Fibroblast of lung (primary cell): ENCODE measurements around the gene CCDC34. TPM values are rescaled to one million over a fixed set of nuclear protein-coding genes. Genes with fewer than 3 reads are reported as not detected.

Experiments
- DNase-seq, 2 donors: peaks; one replicate each; pipeline versions ENCODE4 v3.0.0 to v3.0.0-alpha.2; 2010; ENCODE audit warnings: low read depth in 2 of 2
- H2AFZ ChIP-seq: 2 replicates; pipeline ENCODE4 v1.5.1; 2012; ENCODE audit warnings: low read length, control low read depth, inconsistent platforms
- H3K27ac ChIP-seq: 2 replicates; pipeline ENCODE4 v1.5.1; 2011; ENCODE audit warnings: low read length, control low read depth; ENCODE audit not compliant: insufficient read depth
- H3K27me3 ChIP-seq: 2 replicates; pipeline ENCODE4 v1.5.1; 2011; ENCODE audit warnings: mild to moderate bottlenecking, low read length; ENCODE audit not compliant: control insufficient read depth, insufficient read depth
- H3K36me3 ChIP-seq: 2 replicates; pipeline ENCODE4 v1.5.1; 2011; ENCODE audit warnings: low read length; ENCODE audit not compliant: control insufficient read depth, insufficient read depth
- H3K4me1 ChIP-seq: 2 replicates; pipeline ENCODE4 v1.5.1; 2011; ENCODE audit warnings: low read length; ENCODE audit not compliant: control insufficient read depth, insufficient read depth; ENCODE audit errors: extremely low read depth
- H3K4me2 ChIP-seq: 2 replicates; pipeline ENCODE4 v1.5.1; 2011; ENCODE audit warnings: low read length, control low read depth; ENCODE audit not compliant: insufficient read depth; ENCODE audit errors: extremely low read depth
- H3K4me3 ChIP-seq, 4 experiments: fragments of 200-600 bp in 1 of 4; sonication (generic) in 1 of 4; replicated peaks in 1 of 4; 2 replicates each; pipeline ENCODE4 v1.5.1; 2011 to 2016; ENCODE audit warnings: low read length in 4 of 4, low read depth in 3 of 4, mild to moderate bottlenecking in 3 of 4, control low read depth in 2 of 4, inconsistent platforms in 1 of 4, mixed read lengths in 1 of 4; ENCODE audit not compliant: insufficient read depth in 1 of 4; ENCODE audit errors: control extremely low read depth in 1 of 4
- H3K79me2 ChIP-seq: 2 replicates; pipeline ENCODE4 v1.5.1; 2012; ENCODE audit warnings: mild to moderate bottlenecking, low read length, inconsistent platforms; ENCODE audit not compliant: control insufficient read depth, insufficient read depth
- H3K9ac ChIP-seq: 2 replicates; pipeline ENCODE4 v1.5.1; 2011; ENCODE audit warnings: mild to moderate bottlenecking, low read length, control low read depth; ENCODE audit not compliant: insufficient read depth
- H3K9me3 ChIP-seq: 2 replicates; pipeline ENCODE4 v1.5.1; 2012; ENCODE audit warnings: low read depth, low read length; ENCODE audit not compliant: control insufficient read depth, insufficient read depth
- H4K20me1 ChIP-seq: 2 replicates; pipeline ENCODE4 v1.5.1; 2011; ENCODE audit warnings: low read length; ENCODE audit not compliant: control insufficient read depth, insufficient read depth; ENCODE audit errors: extremely low read depth
- EZH2 ChIP-seq: IDR thresholded peaks from 2 replicates; pipeline ENCODE4 v1.5.1; 2012; ENCODE audit warnings: low read length, control low read depth, mild to moderate bottlenecking; ENCODE audit errors: missing control alignments
- polyA plus RNA-seq, 2 donors: library from polyadenylated mRNA; depleted of rRNA in 1 of 2; stranded (reverse) in 1 of 2; unstranded in 1 of 2; fragments of >200 nt; gene quantifications; 2 replicates each; pipeline ENCODE4 v1.2.1, GENCODE V29; 2011 to 2012; ENCODE audit warnings: missing spikeins in 1 of 2
- total RNA-seq: library from RNA; depleted of rRNA; stranded (reverse); fragments of >200 nt; gene quantifications from 2 replicates; pipeline ENCODE4 v1.2.1, GENCODE V29; 2014
- TF ChIP-seq, protein P1 (sequence below), 2 donors: IDR thresholded peaks in 1 of 2; conservative IDR thresholded peaks in 1 of 2; 1 replicate in 1 of 2; 2 replicates in 1 of 2; pipeline ENCODE4 v1.5.1; 2011 to 2012; ENCODE audit warnings: low read length in 2 of 2, control low read depth in 1 of 2, inconsistent platforms in 1 of 2, low read depth in 1 of 2, mild to moderate bottlenecking in 1 of 2

The CCDC34 gene
- total and polyA plus RNA-seq, 2 donors (not counting 1 experiment from before 2014, with no cell fraction given), result 3.8 to 4.6 TPM

GRCh38 chr11:27375370-27375769 lies 12.4 kb upstream of the CCDC34 start:
- Histone ChIP-seq H4K20me1 (no peaks in the 10 kb centered on the region), H3K36me3 (no peaks in the 10 kb centered on the region), H3K4me1 (peaks cover 2% of the 10 kb centered on the region), H3K9me3 (no peaks in the 10 kb centered on the region), H3K27ac (no peak overlapping the region), H3K9ac (no peak overlapping the region), H3K27me3 (no peaks in the 10 kb centered on the region), H3K4me3 (no peak overlapping the region), H3K4me2 (no peak overlapping the region), H3K79me2 (no peaks in the 10 kb centered on the region), H2AFZ (no peak overlapping the region)
- TF ChIP-seq, protein P1, sequence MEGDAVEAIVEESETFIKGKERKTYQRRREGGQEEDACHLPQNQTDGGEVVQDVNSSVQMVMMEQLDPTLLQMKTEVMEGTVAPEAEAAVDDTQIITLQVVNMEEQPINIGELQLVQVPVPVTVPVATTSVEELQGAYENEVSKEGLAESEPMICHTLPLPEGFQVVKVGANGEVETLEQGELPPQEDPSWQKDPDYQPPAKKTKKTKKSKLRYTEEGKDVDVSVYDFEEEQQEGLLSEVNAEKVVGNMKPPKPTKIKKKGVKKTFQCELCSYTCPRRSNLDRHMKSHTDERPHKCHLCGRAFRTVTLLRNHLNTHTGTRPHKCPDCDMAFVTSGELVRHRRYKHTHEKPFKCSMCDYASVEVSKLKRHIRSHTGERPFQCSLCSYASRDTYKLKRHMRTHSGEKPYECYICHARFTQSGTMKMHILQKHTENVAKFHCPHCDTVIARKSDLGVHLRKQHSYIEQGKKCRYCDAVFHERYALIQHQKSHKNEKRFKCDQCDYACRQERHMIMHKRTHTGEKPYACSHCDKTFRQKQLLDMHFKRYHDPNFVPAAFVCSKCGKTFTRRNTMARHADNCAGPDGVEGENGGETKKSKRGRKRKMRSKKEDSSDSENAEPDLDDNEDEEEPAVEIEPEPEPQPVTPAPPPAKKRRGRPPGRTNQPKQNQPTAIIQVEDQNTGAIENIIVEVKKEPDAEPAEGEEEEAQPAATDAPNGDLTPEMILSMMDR (conservative IDR thresholded peaks at IDR 0.05 in 1 of 2, IDR thresholded peaks at IDR 0.05 in 1 of 2; ENCODE audit: low read depth in 1 of 2, low read length in 2 of 2), result no peak
- TF ChIP-seq EZH2, result no peak
- DNase-seq, result no peak

DNA sequence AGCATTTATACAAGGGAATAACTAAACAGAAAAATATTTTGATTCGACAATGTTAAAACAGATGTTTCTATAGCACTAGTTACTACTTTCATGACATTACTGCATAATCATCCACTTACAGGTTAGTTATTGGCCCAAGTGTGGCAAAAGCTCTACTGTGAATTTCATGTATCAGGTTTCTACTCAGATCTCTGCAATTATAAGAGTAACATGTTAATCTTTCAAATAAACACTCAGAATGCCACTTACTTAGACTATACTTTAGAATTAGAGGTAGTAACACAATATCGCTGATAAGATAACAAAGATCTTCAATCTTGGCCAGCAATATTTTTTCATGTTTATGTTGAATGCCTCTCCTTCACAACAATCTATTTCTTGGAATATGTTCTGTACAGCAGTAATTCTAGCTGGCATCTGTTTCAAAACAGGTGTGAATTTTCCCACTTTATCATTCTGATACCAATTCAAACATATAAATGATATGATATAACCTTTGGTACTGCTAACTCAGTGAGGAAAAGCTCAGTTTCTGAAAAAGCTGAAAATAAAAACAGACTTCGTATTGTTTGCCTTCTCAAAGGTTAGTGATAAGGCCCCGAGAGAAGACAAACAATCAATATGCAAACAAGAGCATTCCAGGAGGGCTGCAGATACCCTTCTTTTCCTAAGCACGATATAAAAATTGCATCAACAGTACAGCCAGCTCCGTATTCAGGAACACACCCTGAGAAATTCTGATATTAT lies 11.0 kb upstream of the CCDC34 start:
- H3K4me2 ChIP-seq, result no peak overlapping the region
- H3K36me3 ChIP-seq, result no peaks in the 10 kb centered on the region
- no peak overlapping the region for H3K4me3 ChIP-seq
- no peaks in the 10 kb centered on the region for H3K27me3 ChIP-seq
- no peak overlapping the region for H2AFZ ChIP-seq
- peaks cover 8% of the 10 kb centered on the region for H3K4me1 ChIP-seq
- no peak for TF ChIP-seq EZH2
- TF ChIP-seq, protein P1 (conservative IDR thresholded peaks at IDR 0.05 in 1 of 2, IDR thresholded peaks at IDR 0.05 in 1 of 2; ENCODE audit: low read depth in 1 of 2, low read length in 2 of 2), result no peak
- no peak overlapping the region for H3K9ac ChIP-seq
- H3K27ac ChIP-seq, result no peak overlapping the region
- H3K9me3 ChIP-seq, result no peaks in the 10 kb centered on the region
- H4K20me1 ChIP-seq, result no peaks in the 10 kb centered on the region
- H3K79me2 ChIP-seq, result no peaks in the 10 kb centered on the region
- no peak for DNase-seq

- no peak for TF ChIP-seq EZH2
- TF ChIP-seq, protein P1 (conservative IDR thresholded peaks at IDR 0.05 in 1 of 2, IDR thresholded peaks at IDR 0.05 in 1 of 2; ENCODE audit: low read depth in 1 of 2, low read length in 2 of 2), result no peak
- H4K20me1 ChIP-seq, result no peaks in the 10 kb centered on the region
- H2AFZ ChIP-seq, result no peak overlapping the region
- H3K9me3 ChIP-seq, result no peaks in the 10 kb centered on the region
- H3K27ac ChIP-seq, result no peak overlapping the region
- no peaks in the 10 kb centered on the region for H3K27me3 ChIP-seq
- H3K4me1 ChIP-seq, result peaks cover 8% of the 10 kb centered on the region
- no peak overlapping the region for H3K4me3 ChIP-seq
- no peaks in the 10 kb centered on the region for H3K36me3 ChIP-seq
- no peak overlapping the region for H3K4me2 ChIP-seq
- H3K9ac ChIP-seq, result no peak overlapping the region
- H3K79me2 ChIP-seq, result no peaks in the 10 kb centered on the region
- DNase-seq, result no peak
These were observed 10.4 kb upstream of the CCDC34 start for GRCh38 chr11:27373392-27373791.
